NCI-H82 treated with DMSO at 0.1 percent for 48 hours (cell line): ENCODE results near the gene CKAP4.
"Not testable (repeated sequence)": the region's sequence is repeated elsewhere in the genome, so short reads cannot be mapped to it uniquely, and the experiment has no call there.

Experiments
- DNase-seq: peaks from one replicate; lab custom pipeline; 2025; ENCODE audit not compliant: unreplicated experiment; lab: John Stamatoyannopoulos, UW

Gene CKAP4

GRCh38 chr12:106247674-106248311, at the start of gene CKAP4:
CKAP4 (minus strand) TSS chr12:106248020; CDS start chr12:106247851, 169 bp downstream.
- no peak for DNase-seq

GRCh38 chr12:106297075-106297474, 49.3 kb upstream of the CKAP4 start:
- DNase-seq = no peak

- DNase-seq = no peak
These were observed 48.5 kb upstream of the CKAP4 start for GRCh38 chr12:106296179-106296877.

GRCh38 chr12:106292339-106292738, 44.5 kb upstream of the CKAP4 start:
- DNase-seq = no peak

GRCh38 chr12:106291342-106291741, 43.5 kb upstream of the CKAP4 start:
- no peak for DNase-seq

- DNase-seq = no peak
These were observed 42.8 kb upstream of the CKAP4 start for GRCh38 chr12:106290666-106291065.

GRCh38 chr12:106289196-106289681, 41.4 kb upstream of the CKAP4 start:
- no peak for DNase-seq

- DNase-seq = no peak
These were observed 40.8 kb upstream of the CKAP4 start for GRCh38 chr12:106288494-106289195.

- no peak for DNase-seq
These were observed 40.3 kb upstream of the CKAP4 start for GRCh38 chr12:106288101-106288493.

GRCh38 chr12:106287364-106287763, 39.5 kb upstream of the CKAP4 start:
- DNase-seq = no peak

- not testable (repeated sequence) for DNase-seq
These were observed 38.8 kb upstream of the CKAP4 start for GRCh38 chr12:106286576-106287162.

GRCh38 chr12:106285982-106286381, 38.2 kb upstream of the CKAP4 start:
- DNase-seq = no peak

GRCh38 chr12:106284358-106285105, 36.7 kb upstream of the CKAP4 start:
- no peak for DNase-seq

- peak; percentile 34 for DNase-seq
These were observed 34.8 kb upstream of the CKAP4 start for GRCh38 chr12:106282457-106283097.

- DNase-seq = no peak
These were observed 34.0 kb upstream of the CKAP4 start for GRCh38 chr12:106281804-106282203.

GRCh38 chr12:106281056-106281782, 33.4 kb upstream of the CKAP4 start:
- DNase-seq = no peak

GRCh38 chr12:106280106-106280505, 32.3 kb upstream of the CKAP4 start:
- DNase-seq = no peak

- DNase-seq = no peak
These were observed 28.4 kb upstream of the CKAP4 start for GRCh38 chr12:106276032-106276740.

- no peak for DNase-seq
These were observed 27.6 kb upstream of the CKAP4 start for GRCh38 chr12:106275458-106275857.
